GM19372 (cell line): ENCODE results near the gene BTBD9.

ENCODE experiments used
- ATAC-seq: cut with Tn5 transposase; IDR thresholded peaks from one replicate; pipeline ENCODE4 v1.9.1; 2021; ENCODE audit warnings: mild to moderate bottlenecking, low read depth, moderate library complexity; ENCODE audit not compliant: unreplicated experiment

Gene BTBD9

GRCh38 chr6:38639498-38640215 is at the start of gene BTBD9:
TSS of gene BTBD9 (minus strand) at chr6:38639929.
- peak; percentile 83 for ATAC-seq

- no peak for ATAC-seq
Measured at GRCh38 chr6:38688579-38689087, 48.9 kb upstream of the BTBD9 start.

- no peak for ATAC-seq
Measured at GRCh38 chr6:38687549-38687948, 47.8 kb upstream of the BTBD9 start.

GRCh38 chr6:38687043-38687353 is 47.3 kb upstream of the BTBD9 start:
- no peak for ATAC-seq

GRCh38 chr6:38686270-38687042 is 46.7 kb upstream of the BTBD9 start:
- no peak for ATAC-seq

GRCh38 chr6:38684904-38685303 is 45.2 kb upstream of the BTBD9 start:
- no peak for ATAC-seq

- ATAC-seq, result no peak
Measured at GRCh38 chr6:38684237-38684636, 44.5 kb upstream of the BTBD9 start.

- no peak for ATAC-seq
Measured at GRCh38 chr6:38681850-38682249, 42.1 kb upstream of the BTBD9 start.

- ATAC-seq, result no peak
Measured at GRCh38 chr6:38679668-38680067, 39.9 kb upstream of the BTBD9 start.

GRCh38 chr6:38678178-38678760 is 38.5 kb upstream of the BTBD9 start:
- no peak for ATAC-seq

GRCh38 chr6:38676974-38677544 is 37.3 kb upstream of the BTBD9 start:
- no peak for ATAC-seq

GRCh38 chr6:38676236-38676973 is 36.7 kb upstream of the BTBD9 start:
- no peak for ATAC-seq

- no peak for ATAC-seq
Measured at GRCh38 chr6:38673397-38674165, 33.9 kb upstream of the BTBD9 start.

GRCh38 chr6:38671885-38672467 is 32.2 kb upstream of the BTBD9 start:
- ATAC-seq, result peak; percentile 86

GRCh38 chr6:38658418-38659167 is 18.9 kb upstream of the BTBD9 start:
- no peak for ATAC-seq

- no peak for ATAC-seq
Measured at GRCh38 chr6:38656896-38657295, 17.2 kb upstream of the BTBD9 start.

GRCh38 chr6:38654263-38654662 is 14.5 kb upstream of the BTBD9 start:
- ATAC-seq, result no peak

GRCh38 chr6:38651121-38651784 is 11.5 kb upstream of the BTBD9 start:
- no peak for ATAC-seq
